Measurements from ENCODE around the gene MTA1.

DNA sequence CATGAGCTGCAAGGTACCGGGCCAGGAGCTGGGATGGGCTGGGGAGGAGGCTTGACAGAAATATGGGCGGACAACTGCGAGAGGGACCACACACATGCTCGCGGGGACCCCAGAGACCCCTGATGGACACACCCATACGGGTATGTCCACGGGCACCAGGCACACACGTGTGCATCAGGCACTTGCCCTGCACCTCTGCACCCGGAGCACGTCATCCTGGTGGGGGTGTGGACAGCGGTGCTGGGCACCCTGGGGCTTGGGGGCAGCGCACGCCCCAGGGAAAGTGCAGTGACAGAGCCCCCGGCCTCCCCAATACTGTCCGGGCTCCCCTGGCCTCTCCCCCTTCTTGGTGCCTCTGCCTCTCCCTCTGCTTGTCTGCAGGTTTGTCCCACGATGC is 65.4 kb downstream of the MTA1 start:
- TF ChIP-seq, protein P1, sequence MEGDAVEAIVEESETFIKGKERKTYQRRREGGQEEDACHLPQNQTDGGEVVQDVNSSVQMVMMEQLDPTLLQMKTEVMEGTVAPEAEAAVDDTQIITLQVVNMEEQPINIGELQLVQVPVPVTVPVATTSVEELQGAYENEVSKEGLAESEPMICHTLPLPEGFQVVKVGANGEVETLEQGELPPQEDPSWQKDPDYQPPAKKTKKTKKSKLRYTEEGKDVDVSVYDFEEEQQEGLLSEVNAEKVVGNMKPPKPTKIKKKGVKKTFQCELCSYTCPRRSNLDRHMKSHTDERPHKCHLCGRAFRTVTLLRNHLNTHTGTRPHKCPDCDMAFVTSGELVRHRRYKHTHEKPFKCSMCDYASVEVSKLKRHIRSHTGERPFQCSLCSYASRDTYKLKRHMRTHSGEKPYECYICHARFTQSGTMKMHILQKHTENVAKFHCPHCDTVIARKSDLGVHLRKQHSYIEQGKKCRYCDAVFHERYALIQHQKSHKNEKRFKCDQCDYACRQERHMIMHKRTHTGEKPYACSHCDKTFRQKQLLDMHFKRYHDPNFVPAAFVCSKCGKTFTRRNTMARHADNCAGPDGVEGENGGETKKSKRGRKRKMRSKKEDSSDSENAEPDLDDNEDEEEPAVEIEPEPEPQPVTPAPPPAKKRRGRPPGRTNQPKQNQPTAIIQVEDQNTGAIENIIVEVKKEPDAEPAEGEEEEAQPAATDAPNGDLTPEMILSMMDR (IDR thresholded peaks at IDR 0.05), result no peak
- TF ChIP-seq POLR2A (IDR thresholded peaks at IDR 0.05), result no peak

All from uterus (tissue), 2 donors.